Brain microvascular endothelial cell (primary cell): ENCODE results near the gene PIK3AP1.
A peak's percentile ranks its signal among the peaks of the same experiment; 100 is the strongest.

Source experiments
- DNase-seq: peaks from one replicate; pipeline ENCODE4 v3.0.0-alpha.2; 2020
- H3K27ac ChIP-seq: fragments of 250-450 bp; sonication (Bioruptor Pico); 2 replicates; pipeline ENCODE4 v1.5.1; 2020; ENCODE audit warnings: mild to moderate bottlenecking, moderate library complexity
- H3K27me3 ChIP-seq: fragments of 250-450 bp; sonication (Bioruptor Pico); replicated peaks from 2 replicates; pipeline ENCODE4 v1.5.1; 2020; ENCODE audit warnings: mild to moderate bottlenecking
- H3K36me3 ChIP-seq: fragments of 250-450 bp; sonication (Bioruptor Pico); replicated peaks from 2 replicates; pipeline ENCODE4 v1.5.1; 2020; ENCODE audit warnings: mild to moderate bottlenecking
- H3K4me3 ChIP-seq: 2 replicates; pipeline ENCODE4 v1.5.1; 2011; ENCODE audit warnings: low read depth, mild to moderate bottlenecking, control low read depth, low read length, moderate library complexity
- CTCF ChIP-seq: IDR thresholded peaks from 2 replicates; pipeline ENCODE4 v1.5.1; 2011; ENCODE audit warnings: low read depth, mild to moderate bottlenecking, moderate library complexity, low read length, control low read depth, inconsistent platforms; ENCODE audit errors: missing control alignments
- in situ Hi-C: cut with HindIII; loops from 2 replicates; pipeline ENCODE4 v1.10.0; 2017; ENCODE audit warnings: low sequenced_read_pairs, low pct_ligation_motif_present

PIK3AP1 gene

GRCh38 chr10:96690755-96691730 is 29.3 kb downstream of the PIK3AP1 start:
- DNase-seq = no peak
- TF ChIP-seq CTCF = peak; percentile 11

GRCh38 chr10:96688789-96689188 is 31.5 kb downstream of the PIK3AP1 start:
- Histone ChIP-seq H3K36me3 (no peaks in the 10 kb centered on the region), H3K27me3 (no peaks in the 10 kb centered on the region), H3K4me3 (no peak overlapping the region), H3K27ac (no peak overlapping the region)
- DNase-seq = no peak
- no peak for TF ChIP-seq CTCF
- in situ Hi-C loops = no loop called here

More at GRCh38 chr10:96690755-96691730, 29.3 kb downstream of the PIK3AP1 start:
- in situ Hi-C loops = no loop called here
- no peaks in the 10 kb centered on the region for H3K36me3 ChIP-seq
- no peaks in the 10 kb centered on the region for H3K27me3 ChIP-seq
- no peak overlapping the region for H3K27ac ChIP-seq
- H3K4me3 ChIP-seq = no peak overlapping the region

GRCh38 chr10:96687317-96688012 is 32.8 kb downstream of the PIK3AP1 start:
- Histone ChIP-seq H3K36me3 (no peaks in the 10 kb centered on the region), H3K27me3 (no peaks in the 10 kb centered on the region), H3K4me3 (no peak overlapping the region), H3K27ac (no peak overlapping the region)
- no peak for TF ChIP-seq CTCF
- no peak for DNase-seq
- in situ Hi-C loops = no loop called here

- H3K27me3 ChIP-seq = no peaks in the 10 kb centered on the region
- DNase-seq = no peak
- no peaks in the 10 kb centered on the region for H3K36me3 ChIP-seq
- in situ Hi-C loops = no loop called here
- TF ChIP-seq CTCF = no peak
- H3K27ac ChIP-seq = no peak overlapping the region
- no peak overlapping the region for H3K4me3 ChIP-seq
Observed at GRCh38 chr10:96686514-96686913, 33.8 kb downstream of the PIK3AP1 start.

- in situ Hi-C loops = no loop called here
- DNase-seq = no peak
- Histone ChIP-seq H3K36me3 (no peaks in the 10 kb centered on the region), H3K4me3 (no peak overlapping the region), H3K27ac (no peak overlapping the region), H3K27me3 (no peaks in the 10 kb centered on the region)
- no peak for TF ChIP-seq CTCF
Observed at GRCh38 chr10:96685306-96685705, 35.0 kb downstream of the PIK3AP1 start.
